H1 (cell line): ENCODE results near the gene ACOT7. TPM values are rescaled to one million over a fixed set of nuclear protein-coding genes. Genes with fewer than 3 reads are reported as not detected.

ENCODE experiments used
- CTCF ChIA-PET: fragments of 300-600 bp; sonication (Branson Sonifier 250); formaldehyde crosslinking; loops from one replicate; lab custom pipeline; 2021; ENCODE audit not compliant: partially characterized antibody; lab: Charles Lee
- POLR2A ChIA-PET: fragments of 300-600 bp; sonication (Branson Sonifier 250); formaldehyde crosslinking; loops from one replicate; lab custom pipeline; 2021; ENCODE audit warnings: inconsistent platforms; ENCODE audit not compliant: partially characterized antibody; lab: Charles Lee
- DNase-seq, 2 experiments: peaks; one replicate each; pipeline versions ENCODE4 v3.0.0 to v3.0.0-alpha.2; 2010 to 2022; ENCODE audit warnings: low spot score in 2 of 2, low read depth in 1 of 2, mixed read lengths in 1 of 2
- FAIRE-seq: peaks from 2 replicates; lab custom pipeline; 2011; peaks lifted over from hg19 to GRCh38; lab: Jason Lieb, UNC
- H2AFZ ChIP-seq: 2 replicates; pipeline ENCODE4 v1.8.1; 2012; ENCODE audit warnings: low read length, inconsistent platforms
- H2AK5ac ChIP-seq: 2 replicates; pipeline ENCODE4 v1.6.1; 2013; ENCODE audit warnings: low read depth, low read length
- H2BK120ac ChIP-seq: replicated peaks from 2 replicates; pipeline ENCODE3; 2013; ENCODE audit warnings: low read depth, low read length, inconsistent platforms
- H2BK12ac ChIP-seq: 2 replicates; pipeline ENCODE4 v1.6.1; 2013; ENCODE audit warnings: low read depth, low read length
- H2BK15ac ChIP-seq: 2 replicates; pipeline ENCODE4 v1.6.1; 2013; ENCODE audit warnings: low read length
- H2BK20ac ChIP-seq: 2 replicates; pipeline ENCODE4 v1.6.1; 2013; ENCODE audit warnings: low read length
- H2BK5ac ChIP-seq: 2 replicates; pipeline ENCODE4 v1.6.1; 2013; ENCODE audit warnings: low read depth, low read length
- H3K14ac ChIP-seq: 2 replicates; pipeline ENCODE4 v1.6.1; 2013; ENCODE audit warnings: inconsistent platforms; ENCODE audit not compliant: insufficient read length
- H3K18ac ChIP-seq: 2 replicates; pipeline ENCODE4 v1.6.1; 2013; ENCODE audit warnings: low read length; ENCODE audit errors: extremely low read depth
- H3K23ac ChIP-seq: 2 replicates; pipeline ENCODE4 v1.6.1; 2013; ENCODE audit warnings: inconsistent platforms; ENCODE audit not compliant: insufficient read length
- H3K23me2 ChIP-seq: 2 replicates; pipeline ENCODE4 v1.6.1; 2013; ENCODE audit warnings: low read depth, low read length
- H3K27ac ChIP-seq: 2 replicates; pipeline ENCODE4 v1.6.1; 2011; ENCODE audit warnings: low read depth, low read length, inconsistent platforms
- H3K27me3 ChIP-seq, 4 experiments: replicated peaks in 1 of 4; 1 replicate in 1 of 4; 2 replicates in 3 of 4; pipeline versions ENCODE4 v1.6.1 to v1.8.1; 2011 to 2013; ENCODE audit warnings: low read length in 3 of 4, mild to moderate bottlenecking in 3 of 4, inconsistent platforms in 2 of 4, mixed read lengths in 2 of 4, moderate library complexity in 1 of 4; ENCODE audit not compliant: control insufficient read depth in 3 of 4, insufficient read depth in 3 of 4; ENCODE audit errors: extremely low read depth in 1 of 4
- H3K36me3 ChIP-seq, 4 experiments: 2 replicates each; pipeline versions ENCODE4 v1.6.1 to v1.8.1; 2011 to 2013; ENCODE audit warnings: mild to moderate bottlenecking in 4 of 4, low read length in 3 of 4, moderate library complexity in 2 of 4, control low read depth in 1 of 4, inconsistent platforms in 1 of 4; ENCODE audit not compliant: insufficient read depth in 4 of 4, control insufficient read depth in 2 of 4
- H3K4ac ChIP-seq: replicated peaks from 2 replicates; pipeline ENCODE3; 2013; ENCODE audit warnings: low read length, low read depth, mixed read lengths, inconsistent platforms; ENCODE audit not compliant: insufficient read length
- H3K4me1 ChIP-seq, 4 experiments: replicated peaks in 1 of 4; 1 replicate in 1 of 4; 2 replicates in 3 of 4; pipeline versions ENCODE4 v1.6.1 to v1.8.1; 2011 to 2013; ENCODE audit warnings: low read length in 3 of 4, inconsistent platforms in 2 of 4, mixed read lengths in 1 of 4; ENCODE audit not compliant: insufficient read depth in 4 of 4, control insufficient read depth in 3 of 4
- H3K4me2 ChIP-seq, 2 experiments: 2 replicates each; pipeline versions ENCODE4 v1.6.1 to v1.8.1; 2011 to 2013; ENCODE audit warnings: low read depth in 2 of 2, low read length in 2 of 2, control low read depth in 1 of 2, inconsistent platforms in 1 of 2, mild to moderate bottlenecking in 1 of 2; ENCODE audit not compliant: insufficient read depth in 1 of 2
- H3K4me3 ChIP-seq, 4 experiments: fragments of 200-600, 300-600 bp in 1 of 4; sonication (generic), shearing (Covaris generic), sonication (Bioruptor Twin) in 1 of 4; 2 replicates each; pipeline versions ENCODE4 v1.5.1 to v1.8.1; 2011 to 2016; ENCODE audit warnings: low read length in 4 of 4, low read depth in 3 of 4, control low read depth in 2 of 4, inconsistent platforms in 2 of 4, mild to moderate bottlenecking in 2 of 4, mixed read lengths in 1 of 4, moderate library complexity in 1 of 4; ENCODE audit not compliant: insufficient read depth in 2 of 4; ENCODE audit errors: extremely low read depth in 1 of 4
- H3K56ac ChIP-seq: replicated peaks from 2 replicates; pipeline ENCODE3; 2013; ENCODE audit warnings: low read depth, mild to moderate bottlenecking, mixed read lengths, low read length, inconsistent platforms; ENCODE audit not compliant: insufficient read length
- H3K79me1 ChIP-seq: 2 replicates; pipeline ENCODE4 v1.6.1; 2013; ENCODE audit warnings: low read depth, low read length, control low read depth
- H3K79me2 ChIP-seq, 2 experiments: 2 replicates each; pipeline versions ENCODE4 v1.6.1 to v1.8.1; 2012 to 2013; ENCODE audit warnings: low read length in 2 of 2, mild to moderate bottlenecking in 2 of 2, inconsistent platforms in 1 of 2; ENCODE audit not compliant: insufficient read depth in 2 of 2, control insufficient read depth in 1 of 2
- H3K9ac ChIP-seq, 4 experiments: replicated peaks in 1 of 4; 1 replicate in 1 of 4; 2 replicates in 3 of 4; pipeline versions ENCODE4 v1.6.1 to v1.8.1; 2011 to 2013; ENCODE audit warnings: low read depth in 3 of 4, low read length in 3 of 4, control low read depth in 2 of 4, mild to moderate bottlenecking in 2 of 4, moderate library complexity in 2 of 4, inconsistent platforms in 1 of 4; ENCODE audit errors: extremely low read depth in 1 of 4
- H3K9me3 ChIP-seq, 2 experiments: 2 replicates each; pipeline versions ENCODE4 v1.6.1 to v1.8.1; 2012 to 2013; ENCODE audit warnings: mild to moderate bottlenecking in 2 of 2, moderate library complexity in 2 of 2, control low read depth in 1 of 2, inconsistent platforms in 1 of 2, low read depth in 1 of 2, low read length in 1 of 2, mixed read lengths in 1 of 2; ENCODE audit not compliant: insufficient read depth in 2 of 2
- H4K20me1 ChIP-seq, 2 experiments: replicated peaks in 1 of 2; 2 replicates each; pipeline versions ENCODE3 to v1.8.1; 2011 to 2013; ENCODE audit warnings: inconsistent platforms in 2 of 2, low read length in 2 of 2, mild to moderate bottlenecking in 1 of 2; ENCODE audit not compliant: insufficient read depth in 2 of 2, control insufficient read depth in 1 of 2
- H4K5ac ChIP-seq: 2 replicates; pipeline ENCODE4 v1.6.1; 2013; ENCODE audit warnings: low read length, low read depth, mixed read lengths, inconsistent platforms; ENCODE audit not compliant: insufficient read length
- H4K8ac ChIP-seq: 2 replicates; pipeline ENCODE4 v1.8.0; 2013; ENCODE audit warnings: mild to moderate bottlenecking, moderate library complexity, low read length, inconsistent platforms; ENCODE audit not compliant: insufficient read depth; ENCODE audit errors: extremely low read depth
- H4K91ac ChIP-seq: replicated peaks from 2 replicates; pipeline ENCODE3; 2013; ENCODE audit warnings: low read length, mixed read lengths, inconsistent platforms; ENCODE audit not compliant: insufficient read length
- BRCA1 ChIP-seq: IDR thresholded peaks from 2 replicates; pipeline ENCODE4 v1.6.1; 2012; ENCODE audit warnings: low read depth, low read length, improper control_type of control experiment
- CEBPB ChIP-seq: IDR thresholded peaks from 2 replicates; pipeline ENCODE4 v1.6.1; 2012; ENCODE audit warnings: low read depth, low read length
- EP300 ChIP-seq, 2 experiments: IDR thresholded peaks; 1 replicate in 1 of 2; 2 replicates in 1 of 2; pipeline ENCODE4 v1.6.1; 2011 to 2012; ENCODE audit warnings: low read depth in 2 of 2, low read length in 2 of 2, mild to moderate bottlenecking in 2 of 2, borderline replicate concordance in 1 of 2, inconsistent platforms in 1 of 2, moderate library complexity in 1 of 2
- EZH2 ChIP-seq: fragments of 200-600 bp; sonication (generic); IDR thresholded peaks from 2 replicates; pipeline ENCODE4 v1.7.1; 2012; ENCODE audit warnings: low read depth, mild to moderate bottlenecking, moderate library complexity, low read length, inconsistent platforms; ENCODE audit not compliant: severe bottlenecking
- JUN ChIP-seq: IDR thresholded peaks from 2 replicates; pipeline ENCODE4 v1.6.1; 2011; ENCODE audit warnings: low read depth, mild to moderate bottlenecking, improper control_type of control experiment, low read length
- SUZ12 ChIP-seq: fragments of 200-600 bp; sonication (generic); IDR thresholded peaks from 2 replicates; pipeline ENCODE4 v1.6.1; 2012; ENCODE audit warnings: mild to moderate bottlenecking, inconsistent platforms, low read length, moderate library complexity, mixed read lengths
- WGBS, 2 experiments: shearing (Covaris generic) in 1 of 2; methylation state at CpG; one replicate each; pipeline versions ENCODE4 v1.1.6 to v1.1.7; 2013 to 2015; ENCODE audit warnings: low lambda C conversion rate in 2 of 2, mixed read lengths in 2 of 2, inconsistent platforms in 1 of 2, low coverage in 1 of 2, missing lambda C conversion rate in 1 of 2; ENCODE audit not compliant: insufficient replicate concordance in 2 of 2, insufficient coverage in 1 of 2, insufficient read length in 1 of 2; ENCODE audit errors: extremely low coverage in 1 of 2, missing lambda C conversion rate in 1 of 2; 5-methylcytosine and 5-hydroxymethylcytosine counted together
- polyA plus RNA-seq, 7 experiments: library from polyadenylated mRNA; depleted of rRNA in 3 of 7; stranded (reverse) in 5 of 7; unstranded in 2 of 7; fragments of >200 nt in 5 of 7; fragments of 200-250 nt in 2 of 7; gene quantifications; 1 replicate in 5 of 7; 2 replicates in 1 of 7; 4 replicates in 1 of 7; pipeline versions ENCODE4 v1.2.1 to v1.2.3, GENCODE V29; 2011 to 2013; ENCODE audit warnings: missing spikeins in 2 of 7, mixed read lengths in 2 of 7
- total RNA-seq: library from RNA; stranded (reverse); fragmentation: NEBNext Ultra II Directional; extraction: Animal tissue kit (Norgen Biotek cat#: 25700); gene quantifications from 2 replicates; pipeline ENCODE4 v1.2.1, GENCODE V29; 2021

The ACOT7 gene
- total and polyA plus RNA-seq, 2 of the 8 experiments (the other 6 are each of a cell fraction or from before 2014, with no cell fraction given) = 151 to 214 TPM

- TF ChIP-seq SUZ12 (no peak), JUN (no peak), EZH2 (no peak), EP300 (IDR thresholded peaks at IDR 0.05; ENCODE audit: borderline replicate concordance in 1 of 2, low read depth in 2 of 2, low read length in 2 of 2) (no peak), BRCA1 (no peak), CEBPB (no peak)
- Histone ChIP-seq H2BK120ac (no peak overlapping the region), H3K4me2 (no peak overlapping the region; a peak in 1 of 4 replicates), H2BK5ac (no peak overlapping the region), H3K9ac (no peak overlapping the region), H2AK5ac (no peak overlapping the region), H3K27me3 (no peaks in the 10 kb centered on the region), H3K4me1 (peaks cover 14 to 26% (median 19%) of the 10 kb centered on the region in 4 experiments), H2BK12ac (no peak overlapping the region), H3K56ac (no peak overlapping the region), H3K23ac (no peak overlapping the region), H2BK20ac (no peak overlapping the region), H4K91ac (no peak overlapping the region), H3K79me2 (peaks cover 8 to 80% of the 10 kb centered on the region in 2 experiments), H3K79me1 (peaks cover 9% of the 10 kb centered on the region; the same call in 1 of the 2 replicates), H3K18ac (no peak overlapping the region), H2AFZ (no peak overlapping the region), H2BK15ac (no peak overlapping the region), H4K8ac (no peak overlapping the region), H3K4ac (no peak overlapping the region), H3K23me2 (no peaks in the 10 kb centered on the region; the same call in 1 of the 2 replicates), H4K5ac (no peak overlapping the region), H3K36me3 (no peaks in the 10 kb centered on the region), H4K20me1 (peaks cover 0 to 3% of the 10 kb centered on the region in 2 experiments), H3K14ac (no peak overlapping the region), H3K27ac (no peak overlapping the region), H3K4me3 (no peak overlapping the region), H3K9me3 (no peaks in the 10 kb centered on the region)
- WGBS, 2 experiments = 92% methylated on average over 1 of the region's 1 CpG; no CpG with 5 or more reads in 1 of the 2 experiments
- FAIRE-seq (no peak), DNase-seq (no peak)
- ChIA-PET POLR2A (interaction anchor here (2.4 to 3.7 kb wide), 3 partner anchors 8 to 36 kb away, joined by 8 to 26 read pairs (median 13); partner anchors contain the start of genes ACOT7 and HES2), CTCF (interaction anchor here (0.8 to 58.4 kb wide), 7 partner anchors 8 to 138 kb away, joined by 3 to 1769 read pairs (median 5); no protein-coding TSS in a partner anchor)
Observed at GRCh38 chr1:6384135-6384534, 9.4 kb downstream of the ACOT7 start.
